Measurements from ENCODE around the gene PARD3B.
"Not testable (repeated sequence)": the region's sequence is repeated elsewhere in the genome, so short reads cannot be mapped to it uniquely, and the experiment has no call there.

Gene PARD3B

DNA sequence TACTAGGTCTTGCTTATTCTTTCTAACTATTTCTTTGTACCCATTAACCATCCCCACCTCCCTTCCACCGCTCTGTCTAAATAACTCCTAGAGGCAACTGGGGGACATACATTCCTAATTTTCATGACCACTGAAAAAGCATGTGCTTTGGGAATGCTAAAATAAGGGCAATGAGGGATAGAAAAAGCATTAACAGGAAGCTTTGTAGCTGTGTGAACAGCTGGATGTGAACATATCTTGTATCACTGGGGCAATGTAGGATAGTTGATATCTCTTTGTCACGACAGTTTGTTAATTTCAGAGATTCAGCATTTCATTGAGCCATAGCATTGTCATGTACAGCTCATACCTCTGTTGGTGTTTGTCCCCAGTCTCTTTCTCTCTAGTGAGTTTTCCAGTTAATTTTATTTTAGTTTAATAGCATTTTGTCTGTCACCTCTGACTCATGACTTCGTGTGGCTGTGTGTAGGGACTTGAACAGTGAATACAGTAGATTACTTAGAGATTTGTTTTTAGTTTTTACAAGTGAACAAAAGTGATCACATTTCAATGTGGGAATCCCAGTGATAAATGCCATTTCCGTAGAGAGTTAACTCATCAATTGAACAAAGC, 906.7 kb downstream of the PARD3B start:
- DNase-seq, result no peak

GRCh38 chr2:205453202-205453601, 907.9 kb downstream of the PARD3B start:
- DNase-seq, result no peak

DNA sequence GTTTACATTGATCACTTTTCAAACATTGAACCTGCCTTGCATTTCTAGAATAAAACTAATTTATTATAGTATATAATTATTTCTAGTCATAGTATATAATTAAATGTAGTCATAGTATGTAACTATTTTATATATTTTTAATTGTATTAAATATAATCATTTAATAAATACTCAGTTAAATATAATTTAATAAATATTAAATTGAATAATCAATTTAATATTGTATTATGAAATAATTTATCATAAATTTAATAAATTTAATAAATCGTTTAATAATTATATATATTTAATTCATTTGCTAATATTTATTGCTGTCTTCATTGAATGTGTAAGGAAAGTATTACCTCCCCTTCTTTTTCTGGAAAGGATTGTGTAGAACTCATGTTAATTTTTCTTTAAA, 911.4 kb downstream of the PARD3B start:
- DNase-seq, result no peak

DNA sequence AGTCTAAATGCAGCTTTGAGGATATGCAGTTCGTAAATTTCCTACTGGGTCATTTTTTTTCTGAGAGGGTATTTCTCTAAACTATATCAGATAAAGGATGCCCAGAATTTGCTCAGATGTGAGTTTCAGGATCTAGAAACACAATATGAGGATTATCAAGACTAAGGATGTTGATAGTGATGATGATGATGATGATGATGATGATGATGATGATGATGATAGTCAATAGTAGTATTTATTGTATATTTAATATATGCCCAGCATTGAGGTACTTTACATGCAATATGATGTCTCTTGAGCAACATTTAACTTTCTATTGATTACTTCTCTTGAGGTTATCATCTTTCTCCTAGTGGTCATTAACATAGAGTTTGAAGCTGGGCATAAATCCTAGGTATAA, 914.9 kb downstream of the PARD3B start:
- no peak for DNase-seq

DNA sequence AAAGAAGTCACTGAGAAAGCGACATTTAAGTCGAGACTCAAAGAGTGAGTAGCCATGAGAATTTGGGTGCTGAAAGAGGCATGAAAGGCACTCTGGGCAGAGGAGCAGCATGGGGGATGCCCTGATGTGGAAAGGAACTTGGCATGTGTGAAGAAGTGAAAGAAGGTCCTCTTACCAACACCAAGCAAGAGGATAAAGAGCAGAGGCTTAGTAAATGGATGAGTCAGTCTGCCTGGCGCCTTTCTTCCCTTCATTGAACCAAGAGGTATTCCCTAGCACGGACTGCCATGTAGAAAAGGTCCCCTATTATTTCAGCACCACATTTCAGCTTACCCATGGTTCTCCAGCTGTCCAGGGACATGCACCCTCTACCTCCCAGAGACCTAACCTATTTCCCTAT, 915.9 kb downstream of the PARD3B start:
- DNase-seq, result no peak

DNA sequence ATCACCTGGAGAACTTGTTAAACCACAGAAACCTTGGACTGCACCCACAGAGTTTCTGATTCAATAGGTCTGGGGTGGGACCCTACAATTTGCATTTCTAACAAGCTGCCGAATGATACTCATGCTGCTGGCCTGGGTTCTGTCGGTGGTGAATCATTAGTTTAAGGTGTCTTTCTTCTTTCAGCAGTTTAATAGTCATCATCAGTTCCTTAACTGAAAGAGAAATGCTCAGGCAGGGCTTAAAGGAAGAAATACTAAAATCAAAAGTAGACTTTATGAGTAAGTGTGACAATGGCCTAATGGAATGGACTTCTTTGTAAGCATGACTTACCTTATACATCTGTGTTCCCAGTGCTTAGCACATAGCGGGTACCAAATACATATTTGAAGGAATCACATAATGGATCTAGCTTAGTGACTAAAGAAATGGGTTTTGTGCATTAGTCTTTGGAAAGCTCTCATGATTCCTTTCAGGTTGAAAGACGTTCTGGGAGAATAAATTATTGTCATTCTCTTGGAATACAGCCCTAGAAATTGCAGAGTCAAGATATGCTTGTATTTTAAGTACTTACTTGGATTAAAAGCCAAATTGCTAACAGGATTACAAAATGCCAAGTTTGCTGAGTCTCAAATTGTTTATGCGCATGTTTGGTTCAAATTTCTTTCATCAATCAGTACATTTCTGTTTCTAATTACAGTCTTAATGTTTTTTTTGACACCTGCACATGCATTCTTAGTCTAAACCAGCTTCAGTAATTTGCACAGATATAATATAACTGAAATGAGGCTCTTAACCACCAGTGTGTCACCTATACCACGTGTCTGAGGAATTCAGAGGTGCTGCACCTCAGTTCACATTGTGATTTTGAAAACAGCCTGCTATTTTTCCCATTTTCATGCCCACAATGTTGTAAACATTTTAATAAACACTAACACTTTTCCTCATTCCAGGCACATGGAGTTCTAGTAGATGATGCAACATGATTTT, 916.7 kb downstream of the PARD3B start:
- DNase-seq, result no peak

DNA sequence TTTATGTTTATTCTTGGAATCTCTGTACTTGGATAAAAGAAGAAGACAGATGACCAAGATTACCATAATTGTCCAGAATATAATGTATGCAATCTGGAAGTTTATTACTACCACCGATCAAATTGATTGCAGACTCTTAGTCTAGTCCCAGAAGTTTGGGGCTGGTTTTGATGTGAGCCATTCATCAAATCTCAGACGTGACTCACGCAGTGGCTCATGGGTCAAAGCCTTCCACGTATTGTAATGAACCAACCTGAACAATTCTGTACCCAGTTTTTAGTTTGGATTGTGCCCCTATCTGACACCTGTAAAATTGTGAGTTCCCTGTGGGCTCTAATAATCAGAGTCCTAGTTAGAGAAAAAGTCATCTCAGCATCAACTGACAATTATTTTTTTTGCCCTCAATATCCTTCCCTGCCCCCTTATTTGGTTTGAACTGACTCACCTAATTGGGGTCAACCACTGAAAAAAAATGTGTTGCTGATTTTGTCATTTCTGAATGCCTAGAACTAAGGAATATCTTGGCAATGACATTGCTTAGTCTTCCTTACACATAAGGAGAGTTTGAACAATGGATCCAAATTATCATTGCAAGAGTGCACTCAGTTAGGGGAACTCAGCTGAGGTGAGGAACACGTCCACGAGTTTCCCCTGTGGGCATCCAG, 917.5 kb downstream of the PARD3B start:
- DNase-seq, result no peak

DNA sequence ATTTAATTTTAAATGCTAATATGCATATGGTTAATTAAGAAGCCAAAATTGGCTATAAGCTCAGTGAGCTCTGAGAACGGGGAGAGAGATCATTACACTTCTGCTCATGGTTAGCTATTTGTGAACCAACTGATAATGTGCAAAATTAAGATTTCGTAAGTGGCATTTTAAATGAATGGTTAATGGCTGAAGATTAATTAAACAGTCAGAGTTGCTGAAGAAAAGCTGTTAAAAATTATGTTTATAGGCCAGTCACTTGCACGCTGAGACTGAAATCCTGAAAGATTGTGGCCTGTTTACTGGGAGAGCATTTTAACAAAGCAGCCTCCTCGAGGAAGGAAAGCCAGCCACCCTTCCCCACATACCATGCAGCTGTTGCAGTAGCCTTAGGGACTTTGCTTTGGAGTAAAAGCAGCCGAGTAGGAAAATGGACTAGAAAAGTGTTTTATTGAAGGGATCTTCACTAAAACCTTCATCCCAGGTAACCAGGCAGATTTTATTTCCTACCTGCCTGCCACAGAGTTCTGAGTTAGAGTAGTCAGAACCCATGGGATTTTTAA, 918.3 kb downstream of the PARD3B start:
- DNase-seq, result no peak

- DNase-seq, result no peak
Measured at GRCh38 chr2:205464681-205465080, 919.4 kb downstream of the PARD3B start.

DNA sequence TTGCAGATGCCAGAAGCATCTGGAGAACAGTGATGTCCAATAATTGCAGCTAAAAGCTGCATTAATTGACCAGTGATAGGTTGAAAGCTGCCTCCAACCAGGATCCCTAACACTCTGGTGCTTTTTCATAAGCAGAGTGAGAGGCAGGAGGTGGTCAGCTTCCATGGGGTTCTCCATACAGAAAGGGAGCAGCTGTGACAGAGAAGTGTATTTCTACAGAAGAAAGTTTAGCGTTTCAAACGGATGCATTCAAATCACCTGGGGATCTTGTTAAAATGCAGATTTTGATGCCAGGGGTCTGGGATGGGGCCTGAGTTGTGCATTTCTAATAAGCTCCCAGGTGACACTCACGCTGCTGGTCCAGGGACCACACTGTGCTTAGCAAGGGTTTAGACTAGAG, 920.5 kb downstream of the PARD3B start:
- DNase-seq, result no peak

- no peak for DNase-seq
Measured at GRCh38 chr2:205471776-205472175, 926.5 kb downstream of the PARD3B start.

DNA sequence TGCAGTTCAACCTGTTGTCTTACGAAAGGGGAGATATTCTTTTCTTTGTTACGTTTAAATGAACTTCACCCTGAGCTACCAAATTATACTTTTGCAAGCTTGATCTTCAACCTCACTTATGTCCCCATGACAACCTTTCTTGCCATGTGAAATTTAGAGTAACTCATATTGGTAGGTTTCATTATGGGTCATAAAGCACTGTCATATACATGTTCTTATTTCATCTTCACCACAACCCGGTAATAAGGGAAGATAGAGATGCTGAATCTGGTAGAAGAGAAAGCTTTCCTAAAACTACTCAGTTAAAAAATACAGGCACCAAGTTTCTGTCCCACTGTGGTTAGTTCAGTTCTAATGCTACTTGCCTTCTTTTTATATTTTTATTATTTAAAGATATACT, 928.5 kb downstream of the PARD3B start:
- DNase-seq, result no peak

DNA sequence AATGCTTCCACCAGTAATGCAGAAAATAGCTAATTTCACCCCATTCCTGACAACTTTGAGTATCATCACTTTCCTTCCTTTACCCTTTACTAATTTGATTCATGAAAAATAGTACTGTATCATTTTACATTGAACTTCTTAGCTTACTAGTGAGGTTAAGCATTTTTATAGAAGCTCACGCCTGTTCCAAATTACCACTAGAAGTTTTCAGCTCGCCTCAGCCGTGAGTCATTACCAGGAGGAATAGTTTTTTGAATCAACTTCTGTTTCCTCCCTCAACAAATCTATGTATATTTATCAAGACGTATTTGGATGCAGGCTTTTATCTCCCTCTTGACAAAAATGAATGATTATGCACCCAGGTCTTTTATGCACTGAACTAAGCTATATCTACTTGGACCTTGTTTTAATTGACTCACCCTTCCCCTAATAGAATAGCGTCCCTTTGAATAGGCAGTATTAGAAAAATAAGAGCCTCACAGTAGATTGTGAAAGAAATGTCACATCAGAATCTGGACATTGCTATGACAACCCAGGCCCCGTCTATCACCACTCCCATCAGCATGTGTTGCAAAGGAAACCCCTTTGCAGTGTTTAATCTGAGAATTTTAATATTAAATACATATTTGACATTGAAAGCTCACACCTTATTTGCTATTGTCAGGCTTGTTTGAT, 929.6 kb downstream of the PARD3B start:
- no peak for DNase-seq

GRCh38 chr2:205475416-205475768, 930.1 kb downstream of the PARD3B start:
- no peak for DNase-seq

- no peak for DNase-seq
Measured at GRCh38 chr2:205477016-205477705, 931.9 kb downstream of the PARD3B start.

DNA sequence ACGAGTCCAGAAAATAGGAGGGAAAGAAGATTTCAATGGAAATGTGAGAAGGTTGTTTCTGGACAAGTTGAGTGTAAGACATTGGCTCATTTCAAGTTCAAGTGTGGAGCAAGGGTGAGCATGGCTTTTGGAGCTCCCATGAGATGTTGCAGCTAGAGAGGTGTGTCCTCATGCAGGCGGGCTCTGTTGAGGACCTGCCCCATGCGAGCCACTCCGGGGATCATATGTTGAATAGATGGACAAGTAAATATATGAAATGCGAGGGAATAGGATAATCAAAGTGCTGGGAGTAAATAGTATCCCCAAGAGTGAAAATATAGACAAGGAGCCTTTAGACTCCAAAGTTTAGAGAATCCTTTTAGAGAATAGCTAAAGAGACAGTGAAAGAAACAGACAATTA, 936.6 kb downstream of the PARD3B start:
- no peak for DNase-seq

DNA sequence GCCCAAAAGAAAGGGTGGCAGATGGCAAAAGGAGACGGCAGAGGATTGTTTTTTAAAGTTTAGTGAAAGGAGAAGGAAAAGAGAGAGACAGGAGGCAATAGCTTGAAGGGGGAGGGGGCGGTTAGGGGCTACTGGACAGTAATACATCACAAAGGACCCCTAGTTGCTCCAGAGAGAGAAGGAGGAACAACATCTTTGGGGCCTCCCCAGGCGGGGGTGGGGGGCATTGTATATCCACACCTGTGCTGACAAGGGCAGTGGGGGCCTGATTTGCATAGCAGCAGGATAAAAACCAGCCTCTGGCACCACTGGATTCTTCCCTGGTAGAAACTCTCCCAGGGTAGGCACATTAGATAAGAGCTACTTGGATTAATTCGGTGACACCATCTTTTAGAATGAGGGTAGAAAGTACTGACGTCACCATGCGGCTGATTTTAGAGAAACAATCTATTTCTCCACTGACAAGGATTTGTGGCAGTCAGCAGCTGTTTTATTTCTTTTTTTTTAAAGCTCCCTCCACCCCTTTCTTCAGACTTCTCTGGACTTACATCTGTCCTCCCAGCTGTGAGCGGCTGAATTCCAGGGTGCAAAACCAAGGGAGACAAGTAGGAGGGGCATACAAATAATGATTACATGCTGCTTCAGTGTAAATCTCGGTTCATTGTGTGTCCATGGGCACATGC, 937.3 kb downstream of the PARD3B start:
- no peak for DNase-seq

- no peak for DNase-seq
Measured at GRCh38 chr2:205483095-205483494, 937.8 kb downstream of the PARD3B start.

GRCh38 chr2:205484215-205484614, 938.9 kb downstream of the PARD3B start:
- no peak for DNase-seq

GRCh38 chr2:205484764-205485163, 939.5 kb downstream of the PARD3B start:
- no peak for DNase-seq

- not testable (repeated sequence) for DNase-seq
Measured at GRCh38 chr2:205493528-205493927, 948.3 kb downstream of the PARD3B start.

Data from activated effector memory CD4-positive, alpha-beta T cell treated with anti-CD3 and anti-CD28 coated beads, Interleukin-2, amount 50 U/mL, for 16 hours (primary cell).